WI38 (cell line): ENCODE measurements around the gene SUPT16H.

ENCODE experiments used
- H3K4me3 ChIP-seq: 2 replicates; pipeline ENCODE4 v1.5.1; 2011; ENCODE audit warnings: low read depth, mild to moderate bottlenecking, control low read depth, low read length
- TF ChIP-seq, protein P1 (sequence below): IDR thresholded peaks from 2 replicates; pipeline ENCODE4 v1.5.1; 2012; ENCODE audit warnings: low read depth, mild to moderate bottlenecking, control low read depth, low read length

The SUPT16H gene

DNA sequence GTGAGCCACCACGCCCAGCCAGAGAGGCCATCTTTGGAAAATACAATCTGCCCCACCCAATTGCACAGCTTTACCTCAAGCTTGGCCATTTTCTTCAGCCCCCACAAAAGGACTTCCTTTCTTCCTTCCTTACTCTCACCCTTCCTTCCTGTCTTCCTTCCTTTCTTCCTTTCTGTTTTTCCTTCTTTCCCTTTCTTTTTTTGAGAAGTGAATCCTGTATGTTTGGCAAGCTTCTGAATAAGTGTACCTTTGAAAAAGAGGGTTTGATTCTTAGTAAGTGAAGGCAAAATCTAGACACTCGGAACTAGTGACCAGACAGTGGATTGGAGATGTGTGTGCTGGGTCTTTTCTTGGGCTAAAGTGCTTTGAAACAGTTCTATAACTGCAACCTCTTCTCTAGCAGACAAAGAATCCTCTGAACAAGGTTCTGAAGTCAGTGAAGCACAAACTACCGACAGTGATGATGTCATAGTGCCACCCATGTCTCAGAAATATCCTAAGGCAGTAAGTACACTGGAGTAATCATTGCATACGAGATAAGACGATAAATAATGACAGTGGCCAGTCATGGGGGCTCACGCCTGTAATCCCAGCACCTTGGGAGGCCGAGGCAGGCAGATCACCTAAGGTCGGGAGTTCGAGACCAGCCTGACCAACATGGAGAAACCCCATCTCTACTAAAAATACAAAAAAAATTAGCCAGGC is 49.5 kb downstream of the SUPT16H start:
- TF ChIP-seq, protein P1, sequence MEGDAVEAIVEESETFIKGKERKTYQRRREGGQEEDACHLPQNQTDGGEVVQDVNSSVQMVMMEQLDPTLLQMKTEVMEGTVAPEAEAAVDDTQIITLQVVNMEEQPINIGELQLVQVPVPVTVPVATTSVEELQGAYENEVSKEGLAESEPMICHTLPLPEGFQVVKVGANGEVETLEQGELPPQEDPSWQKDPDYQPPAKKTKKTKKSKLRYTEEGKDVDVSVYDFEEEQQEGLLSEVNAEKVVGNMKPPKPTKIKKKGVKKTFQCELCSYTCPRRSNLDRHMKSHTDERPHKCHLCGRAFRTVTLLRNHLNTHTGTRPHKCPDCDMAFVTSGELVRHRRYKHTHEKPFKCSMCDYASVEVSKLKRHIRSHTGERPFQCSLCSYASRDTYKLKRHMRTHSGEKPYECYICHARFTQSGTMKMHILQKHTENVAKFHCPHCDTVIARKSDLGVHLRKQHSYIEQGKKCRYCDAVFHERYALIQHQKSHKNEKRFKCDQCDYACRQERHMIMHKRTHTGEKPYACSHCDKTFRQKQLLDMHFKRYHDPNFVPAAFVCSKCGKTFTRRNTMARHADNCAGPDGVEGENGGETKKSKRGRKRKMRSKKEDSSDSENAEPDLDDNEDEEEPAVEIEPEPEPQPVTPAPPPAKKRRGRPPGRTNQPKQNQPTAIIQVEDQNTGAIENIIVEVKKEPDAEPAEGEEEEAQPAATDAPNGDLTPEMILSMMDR: no peak
- no peak overlapping the region for H3K4me3 ChIP-seq

DNA sequence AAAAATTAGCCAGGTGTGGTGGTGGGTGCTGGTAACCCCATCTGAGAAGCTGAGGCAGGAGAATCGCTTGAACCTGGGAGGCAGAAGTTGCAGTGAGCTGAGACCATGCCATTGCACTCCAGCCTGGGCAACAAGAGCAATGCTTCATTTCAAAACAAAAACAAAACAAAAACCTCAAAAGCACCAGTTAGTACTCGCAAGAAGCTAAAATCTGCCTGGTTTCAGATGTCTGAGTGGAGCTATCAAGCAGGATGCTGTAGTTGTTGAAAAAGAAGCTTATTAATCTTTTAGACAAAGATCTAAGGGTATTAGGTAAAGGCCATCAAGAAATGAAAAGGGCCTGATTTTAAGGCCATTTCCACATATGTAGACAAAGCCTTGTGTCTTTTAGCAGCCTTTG is 50.9 kb downstream of the SUPT16H start:
- TF ChIP-seq, protein P1: no peak
- H3K4me3 ChIP-seq: no peak overlapping the region

DNA sequence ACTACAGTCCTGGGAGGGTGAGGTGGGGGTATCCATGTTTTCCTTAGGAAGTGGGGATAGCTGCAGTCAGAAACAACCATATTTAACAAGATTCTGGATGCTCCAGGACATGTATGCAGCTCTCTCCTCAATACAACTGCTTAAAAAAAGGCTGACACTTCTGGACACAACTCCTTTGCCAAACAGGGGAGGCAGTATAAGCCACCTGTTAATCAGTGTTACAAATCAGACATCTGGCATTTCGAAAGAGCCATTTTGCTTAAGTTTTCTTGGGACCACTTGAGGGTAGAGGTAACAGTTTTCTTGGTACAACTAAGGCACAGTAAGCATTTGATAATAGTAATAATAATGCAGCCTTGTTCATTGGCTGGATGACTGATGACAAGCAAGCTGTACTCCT is 56.8 kb downstream of the SUPT16H start:
- H3K4me3 ChIP-seq: no peak overlapping the region
- TF ChIP-seq, protein P1: no peak

DNA sequence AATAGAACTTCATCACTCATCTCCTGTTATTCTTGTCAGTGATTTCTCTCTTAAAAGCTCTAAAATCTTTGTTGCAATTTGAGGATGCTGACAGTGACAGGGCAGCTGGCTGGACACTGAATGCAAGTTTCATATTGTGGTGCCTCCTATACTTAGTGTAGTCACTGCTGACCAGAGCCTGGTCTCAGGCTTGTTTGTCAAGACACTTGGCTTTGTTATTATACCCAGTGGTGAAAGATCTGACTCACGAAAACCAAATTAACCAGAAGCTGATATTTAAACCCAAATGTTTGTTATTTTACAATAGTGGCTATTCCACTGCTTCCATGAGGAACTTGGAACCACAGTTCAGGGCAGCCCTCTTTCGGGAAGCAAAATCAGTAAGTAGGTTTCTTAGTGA is 61.1 kb downstream of the SUPT16H start:
- TF ChIP-seq, protein P1: no peak
- no peak overlapping the region for H3K4me3 ChIP-seq

DNA sequence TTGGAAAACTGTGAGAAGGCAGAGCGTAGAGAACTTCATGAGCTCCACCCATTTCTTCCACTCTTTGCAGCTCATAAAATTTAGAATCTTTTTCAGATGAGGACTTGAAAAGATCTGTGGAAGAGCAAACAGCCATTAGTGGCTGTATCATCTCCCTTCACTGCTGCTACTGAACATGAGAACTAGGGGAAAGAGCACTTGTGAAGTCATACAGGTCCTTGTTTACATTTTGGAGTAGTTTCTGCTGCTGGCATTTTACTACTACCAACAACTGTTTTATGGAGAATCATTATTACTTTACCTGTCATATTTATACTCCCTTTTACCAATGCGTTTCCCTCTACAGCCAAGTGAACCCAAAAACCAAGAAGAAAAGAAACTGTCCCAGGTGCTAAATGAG is 62.9 kb downstream of the SUPT16H start:
- TF ChIP-seq, protein P1: no peak
- H3K4me3 ChIP-seq: no peak overlapping the region

DNA sequence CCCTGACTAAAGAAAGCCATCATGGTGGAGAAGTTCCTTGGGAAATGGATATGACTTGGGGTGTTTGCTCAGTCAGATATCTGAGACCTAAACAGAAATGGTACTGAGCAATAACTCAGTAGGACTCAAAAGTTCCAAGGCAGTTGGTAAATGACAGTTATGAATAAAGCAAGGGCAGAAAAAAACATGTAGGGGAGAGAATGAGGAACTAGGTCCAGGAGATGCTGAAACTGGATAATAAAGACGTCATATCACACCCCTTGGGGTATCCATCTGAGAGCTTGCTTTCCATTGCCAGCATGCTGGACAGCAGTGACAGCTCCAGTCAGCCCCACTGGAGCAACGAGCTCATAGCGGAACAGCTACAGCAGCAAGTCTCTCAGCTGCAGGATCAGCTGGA is 66.4 kb downstream of the SUPT16H start:
- TF ChIP-seq, protein P1: no peak
- no peak overlapping the region for H3K4me3 ChIP-seq

DNA sequence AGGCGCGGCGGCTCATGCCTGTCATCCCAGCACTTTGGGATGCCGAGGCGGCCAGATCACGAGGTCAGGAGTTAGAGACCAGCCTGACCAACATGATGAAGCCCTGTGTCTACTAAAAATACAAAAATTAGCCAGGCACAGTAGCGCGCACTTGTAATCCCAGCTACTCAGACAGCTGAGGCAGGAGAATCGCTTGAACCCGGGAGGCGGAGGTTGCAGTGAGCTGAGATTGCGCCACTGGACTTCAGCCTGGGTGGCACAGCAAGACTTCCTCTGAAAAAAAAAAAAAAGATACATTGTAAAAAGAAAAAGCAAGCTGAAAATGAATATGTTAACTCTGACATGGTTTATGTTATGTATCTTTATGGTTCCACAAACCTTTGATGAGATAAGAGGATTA is 70.3 kb downstream of the SUPT16H start:
- TF ChIP-seq, protein P1: no peak
- no peak overlapping the region for H3K4me3 ChIP-seq
